ENCODE measurements around the gene PRDM13. TPM values are rescaled to one million over a fixed set of nuclear protein-coding genes. Genes with fewer than 3 reads are reported as not detected.
"Not testable (repeated sequence)": the region's sequence is repeated elsewhere in the genome, so short reads cannot be mapped to it uniquely, and the experiment has no call there.

The PRDM13 gene
- total and polyA plus RNA-seq, 2 experiments from 2014 or later: not detected

DNA sequence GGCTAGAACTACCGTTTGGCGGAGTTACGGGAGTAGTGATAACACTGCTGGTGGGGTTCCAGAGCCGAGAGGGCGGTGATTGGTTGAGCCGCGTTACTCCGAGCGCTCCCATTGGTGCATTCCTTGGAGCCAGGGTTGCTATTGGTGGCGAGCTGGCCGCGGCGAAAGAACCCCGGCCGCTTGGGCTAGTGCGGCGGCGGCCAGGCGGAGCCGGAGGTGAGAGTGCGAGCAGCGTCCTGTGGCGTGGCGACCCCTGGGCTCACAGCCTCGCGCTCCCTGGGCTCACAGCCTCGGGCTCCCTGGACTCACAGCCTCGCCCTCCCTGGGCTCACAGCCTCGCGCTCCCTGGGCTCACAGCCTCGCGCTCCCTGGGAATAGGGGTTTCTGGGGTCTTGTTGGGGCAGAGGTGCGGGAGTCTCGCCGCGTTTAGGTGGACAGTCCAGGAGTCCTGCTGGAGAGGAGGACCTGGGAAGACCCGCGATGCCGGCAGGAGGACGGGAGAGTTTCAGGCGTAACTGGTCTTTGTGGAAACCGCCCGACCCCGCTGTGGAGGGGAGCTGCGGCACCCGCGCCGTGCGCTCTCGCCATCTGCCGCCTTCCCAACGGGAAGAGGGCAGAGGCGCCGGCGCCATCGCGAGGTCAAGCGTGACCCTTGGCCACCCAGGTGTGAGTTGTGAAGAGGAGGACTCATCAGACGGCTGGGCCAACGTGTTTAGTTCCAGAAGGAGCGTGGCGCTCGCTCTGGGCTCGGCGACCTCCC is 12.2 kb downstream of the PRDM13 start:
- in situ Hi-C loops (cut with MboI): no loop called here
- H3K79me2 ChIP-seq (ENCODE audit: insufficient read depth): no peaks in the 10 kb centered on the region
- H2AFZ ChIP-seq: no peak overlapping the region
- H3K9me2 ChIP-seq (ENCODE audit: insufficient read depth): no peaks in the 10 kb centered on the region
- no peak overlapping the region for H3K9ac ChIP-seq
- no peaks in the 10 kb centered on the region for H4K20me1 ChIP-seq (ENCODE audit: insufficient read depth)
- no peak for DNase-seq
- H3K4me1 ChIP-seq (ENCODE audit: insufficient read depth): no peaks in the 10 kb centered on the region
- no peaks in the 10 kb centered on the region for H3K36me3 ChIP-seq (ENCODE audit: low read depth)
- no peak overlapping the region for H3K27ac ChIP-seq
- H3K4me2 ChIP-seq (ENCODE audit: unreplicated experiment): no peak overlapping the region
- peak; percentile 47 for TF ChIP-seq EZH2 (IDR thresholded peaks at IDR 0.05; ENCODE audit: insufficient read depth, poor library complexity, severe bottlenecking)
- no peak for TF ChIP-seq EZH2phosphoT487 (IDR thresholded peaks at IDR 0.05; ENCODE audit: insufficient read depth, low read depth)
- no peaks in the 10 kb centered on the region for H3K9me3 ChIP-seq (ENCODE audit: low read depth)
- no peaks in the 10 kb centered on the region for H3F3A ChIP-seq (ENCODE audit: insufficient read depth)
- H3K27me3 ChIP-seq (replicated peaks; ENCODE audit: insufficient read depth): peaks cover 76% of the 10 kb centered on the region
- no peak overlapping the region for H3K4me3 ChIP-seq
- WGBS, 2 experiments (ENCODE audit: low coverage in 1 of 2, low lambda C conversion rate in 2 of 2, missing lambda C conversion rate in 2 of 2): 11% methylated on average over 51 to 60 of the region's 65 CpGs

DNA sequence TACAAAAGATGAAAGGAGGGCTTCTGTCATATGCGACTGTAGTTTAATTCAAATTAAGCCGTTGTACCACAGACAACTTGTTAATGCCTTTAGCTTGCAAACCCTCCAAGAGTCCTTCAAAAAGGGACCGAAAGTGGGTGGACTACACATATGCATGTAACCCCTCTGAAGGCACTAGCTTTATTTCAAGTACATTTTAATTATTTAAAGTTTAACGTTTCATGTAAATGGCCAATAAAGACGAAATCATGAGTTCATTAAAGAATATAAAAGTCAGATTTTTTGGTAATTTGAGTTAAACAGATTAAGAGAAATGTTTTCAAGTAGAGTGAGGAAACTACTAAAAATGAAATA is 12.8 kb downstream of the PRDM13 start:
- H2AFZ ChIP-seq: no peak overlapping the region
- no peak overlapping the region for H3K4me3 ChIP-seq
- H3K79me2 ChIP-seq (ENCODE audit: insufficient read depth): no peaks in the 10 kb centered on the region
- no peak for DNase-seq
- H3K9ac ChIP-seq: no peak overlapping the region
- H3K4me2 ChIP-seq (ENCODE audit: unreplicated experiment): no peak overlapping the region
- H3K36me3 ChIP-seq (ENCODE audit: low read depth): no peaks in the 10 kb centered on the region
- in situ Hi-C loops (cut with MboI): no loop called here
- H4K20me1 ChIP-seq (ENCODE audit: insufficient read depth): no peaks in the 10 kb centered on the region
- no peaks in the 10 kb centered on the region for H3K9me2 ChIP-seq (ENCODE audit: insufficient read depth)
- H3K27ac ChIP-seq: no peak overlapping the region
- no peaks in the 10 kb centered on the region for H3K4me1 ChIP-seq (ENCODE audit: insufficient read depth)
- H3K9me3 ChIP-seq (ENCODE audit: low read depth): no peaks in the 10 kb centered on the region
- TF ChIP-seq EZH2phosphoT487 (IDR thresholded peaks at IDR 0.05; ENCODE audit: insufficient read depth, low read depth): no peak
- peak; percentile 18 for TF ChIP-seq EZH2 (IDR thresholded peaks at IDR 0.05; ENCODE audit: insufficient read depth, poor library complexity, severe bottlenecking)
- no peaks in the 10 kb centered on the region for H3F3A ChIP-seq (ENCODE audit: insufficient read depth)
- WGBS, 2 experiments (ENCODE audit: low coverage in 1 of 2, low lambda C conversion rate in 2 of 2, missing lambda C conversion rate in 2 of 2): 11 to 13% methylated on average over 5 of the region's 5 CpGs
- peaks cover 70% of the 10 kb centered on the region for H3K27me3 ChIP-seq (replicated peaks; ENCODE audit: insufficient read depth)

DNA sequence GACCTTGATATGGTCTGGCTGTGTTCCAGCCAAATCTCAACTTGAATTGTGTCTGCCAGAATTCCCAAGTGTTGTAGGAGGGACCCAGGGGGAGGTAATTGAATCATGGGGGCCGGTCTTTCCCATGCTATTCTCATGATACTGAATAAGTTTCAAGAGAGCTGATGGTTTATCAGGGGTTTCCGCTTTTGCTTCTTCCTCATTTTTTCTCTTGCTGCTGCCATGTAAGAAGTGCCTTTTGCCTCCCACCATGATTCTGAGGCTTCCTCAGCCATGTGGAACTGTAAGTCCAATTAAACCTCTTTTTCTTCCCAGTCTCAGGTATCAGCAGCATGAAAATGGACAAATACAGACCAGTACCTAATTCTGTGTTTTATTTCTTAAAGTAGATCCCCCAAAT is 15.4 kb downstream of the PRDM13 start:
- H2AFZ ChIP-seq; H3F3A ChIP-seq (ENCODE audit: insufficient read depth); DNase-seq; H3K9me2 ChIP-seq (ENCODE audit: insufficient read depth); H3K9me3 ChIP-seq (ENCODE audit: low read depth); H3K36me3 ChIP-seq (ENCODE audit: low read depth); in situ Hi-C loops (cut with MboI); H3K79me2 ChIP-seq (ENCODE audit: insufficient read depth); H3K27ac ChIP-seq; H4K20me1 ChIP-seq (ENCODE audit: insufficient read depth); H3K4me2 ChIP-seq (ENCODE audit: unreplicated experiment); H3K4me1 ChIP-seq (ENCODE audit: insufficient read depth); H3K4me3 ChIP-seq; H3K9ac ChIP-seq: not testable (repeated sequence)
- H3K27me3 ChIP-seq (replicated peaks; ENCODE audit: insufficient read depth): peaks cover 44% of the 10 kb centered on the region
- WGBS, 2 experiments (ENCODE audit: low coverage in 1 of 2, low lambda C conversion rate in 2 of 2, missing lambda C conversion rate in 2 of 2): 84 to 88% methylated on average over 2 of the region's 2 CpGs

DNA sequence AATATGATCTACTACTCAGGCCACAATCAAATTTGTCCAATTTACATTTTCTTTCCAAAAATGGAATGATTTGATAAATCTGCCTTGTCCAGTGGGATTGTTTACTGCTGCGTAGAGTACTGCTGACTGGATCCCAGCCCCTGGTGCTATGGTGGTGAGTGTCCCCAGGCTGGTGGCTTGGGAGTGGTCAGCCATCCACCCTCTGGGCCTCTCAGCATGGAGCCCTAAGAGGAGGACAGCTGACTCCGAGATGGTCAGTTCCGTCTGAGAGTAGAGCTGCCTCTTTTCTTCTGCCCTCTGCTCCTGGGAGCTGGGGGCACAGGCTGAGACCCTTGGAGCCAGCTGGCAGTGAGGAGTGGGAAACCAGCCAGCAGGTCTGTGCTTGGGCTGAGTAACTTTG is 22.7 kb downstream of the PRDM13 start:
- TF ChIP-seq EZH2phosphoT487 (IDR thresholded peaks at IDR 0.05; ENCODE audit: insufficient read depth, low read depth) (no peak), EZH2 (IDR thresholded peaks at IDR 0.05; ENCODE audit: insufficient read depth, poor library complexity, severe bottlenecking) (no peak)
- no peak overlapping the region for H3K27ac ChIP-seq
- in situ Hi-C loops (cut with MboI): no loop called here
- no peak overlapping the region for H3K9ac ChIP-seq
- no peaks in the 10 kb centered on the region for H3K79me2 ChIP-seq (ENCODE audit: insufficient read depth)
- no peaks in the 10 kb centered on the region for H3K9me2 ChIP-seq (ENCODE audit: insufficient read depth)
- no peak overlapping the region for H3K4me3 ChIP-seq
- 0 out of 2 replicates have a peak, but pooled peaks cover 4% of the 10 kb centered on the region for H3K27me3 ChIP-seq (replicated peaks; ENCODE audit: insufficient read depth)
- no peaks in the 10 kb centered on the region for H3K36me3 ChIP-seq (ENCODE audit: low read depth)
- no peaks in the 10 kb centered on the region for H3K9me3 ChIP-seq (ENCODE audit: low read depth)
- H4K20me1 ChIP-seq (ENCODE audit: insufficient read depth): no peaks in the 10 kb centered on the region
- 43 to 71% methylated on average over 3 of the region's 3 CpGs for whole genome bisulfite sequencing, 2 experiments (ENCODE audit: low coverage in 1 of 2, low lambda C conversion rate in 2 of 2, missing lambda C conversion rate in 2 of 2)
- no peak overlapping the region for H3K4me2 ChIP-seq (ENCODE audit: unreplicated experiment)
- H3F3A ChIP-seq (ENCODE audit: insufficient read depth): no peaks in the 10 kb centered on the region
- no peak overlapping the region for H2AFZ ChIP-seq
- DNase-seq: no peak
- no peaks in the 10 kb centered on the region for H3K4me1 ChIP-seq (ENCODE audit: insufficient read depth)

DNA sequence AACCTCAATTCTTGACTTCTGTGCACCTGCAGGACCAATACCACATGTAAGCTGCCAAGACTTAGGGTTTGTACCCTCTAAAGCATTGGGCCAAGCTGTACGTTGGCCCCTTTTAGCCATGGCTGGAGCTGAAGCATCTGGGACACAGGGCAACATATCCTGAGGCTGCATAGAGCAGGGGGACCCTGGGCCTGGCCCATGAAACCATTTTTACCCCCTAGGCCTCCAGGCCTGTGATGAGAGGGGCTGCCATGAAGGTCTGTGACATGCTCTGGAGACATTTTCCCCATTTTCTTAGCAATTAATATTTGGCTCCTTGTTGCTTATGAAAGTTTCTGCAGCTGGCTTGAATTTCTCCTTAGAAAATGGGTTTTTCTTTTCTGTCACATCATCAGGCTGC is 31.0 kb downstream of the PRDM13 start:
- WGBS, 2 experiments (ENCODE audit: low coverage in 1 of 2, low lambda C conversion rate in 2 of 2, missing lambda C conversion rate in 2 of 2): 0 to 17% methylated on average over 1 of the region's 1 CpG
- no peak overlapping the region for H2AFZ ChIP-seq
- H3K4me2 ChIP-seq (ENCODE audit: unreplicated experiment): no peak overlapping the region
- TF ChIP-seq EZH2 (IDR thresholded peaks at IDR 0.05; ENCODE audit: insufficient read depth, poor library complexity, severe bottlenecking) (no peak), EZH2phosphoT487 (IDR thresholded peaks at IDR 0.05; ENCODE audit: insufficient read depth, low read depth) (no peak)
- H3K9me2 ChIP-seq (ENCODE audit: insufficient read depth): no peaks in the 10 kb centered on the region
- no peak overlapping the region for H3K9ac ChIP-seq
- no peak overlapping the region for H3K27ac ChIP-seq
- H3K9me3 ChIP-seq (ENCODE audit: low read depth): no peaks in the 10 kb centered on the region
- in situ Hi-C loops (cut with MboI): no loop called here
- peaks cover 4% of the 10 kb centered on the region; the same call in 1 of the 2 replicates for H3K27me3 ChIP-seq (replicated peaks; ENCODE audit: insufficient read depth)
- no peak overlapping the region for H3K4me3 ChIP-seq
- DNase-seq: no peak
- no peaks in the 10 kb centered on the region for H3K79me2 ChIP-seq (ENCODE audit: insufficient read depth)
- no peaks in the 10 kb centered on the region for H4K20me1 ChIP-seq (ENCODE audit: insufficient read depth)
- no peaks in the 10 kb centered on the region for H3F3A ChIP-seq (ENCODE audit: insufficient read depth)
- no peaks in the 10 kb centered on the region for H3K4me1 ChIP-seq (ENCODE audit: insufficient read depth)
- H3K36me3 ChIP-seq (ENCODE audit: low read depth): no peaks in the 10 kb centered on the region

DNA sequence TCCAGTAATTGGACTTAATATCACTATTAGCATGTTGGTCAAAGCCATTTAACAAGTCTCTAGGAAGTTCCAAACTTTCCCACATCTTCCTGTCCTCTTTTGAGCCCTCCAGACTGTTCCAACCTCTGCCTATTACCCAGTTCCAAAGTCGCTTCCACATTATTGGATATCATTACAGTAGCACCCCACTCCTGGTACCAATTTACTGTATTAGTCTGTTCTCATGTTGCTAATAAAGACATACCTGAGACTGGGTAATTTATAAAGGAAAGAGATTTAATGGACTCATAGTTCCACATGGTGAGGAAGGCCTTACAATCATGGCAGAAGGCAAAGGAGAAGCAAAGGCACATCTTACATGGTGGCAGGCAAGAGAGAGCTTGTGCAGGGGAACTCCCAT is 31.7 kb downstream of the PRDM13 start:
- H4K20me1 ChIP-seq (ENCODE audit: insufficient read depth); H3K27me3 ChIP-seq (replicated peaks; ENCODE audit: insufficient read depth); H3K4me2 ChIP-seq (ENCODE audit: unreplicated experiment); H3K9ac ChIP-seq; H3K9me2 ChIP-seq (ENCODE audit: insufficient read depth); in situ Hi-C loops (cut with MboI); H3K27ac ChIP-seq; H3K4me3 ChIP-seq; H3K9me3 ChIP-seq (ENCODE audit: low read depth); H3K79me2 ChIP-seq (ENCODE audit: insufficient read depth); DNase-seq; H3K4me1 ChIP-seq (ENCODE audit: insufficient read depth); H2AFZ ChIP-seq; H3K36me3 ChIP-seq (ENCODE audit: low read depth); H3F3A ChIP-seq (ENCODE audit: insufficient read depth): not testable (repeated sequence)
- 28 to 38% methylated on average over 1 of the region's 1 CpG for WGBS, 2 experiments (ENCODE audit: low coverage in 1 of 2, low lambda C conversion rate in 2 of 2, missing lambda C conversion rate in 2 of 2)

Measured in GM23248 (cell line).